Liver (tissue), 9 donors: ENCODE measurements around the gene KRT1. TPM values are rescaled to one million over a fixed set of nuclear protein-coding genes. Genes with fewer than 3 reads are reported as not detected.

Experiments
- DNase-seq: peaks from one replicate; pipeline ENCODE4 v3.0.0-alpha.2; 2017; ENCODE audit warnings: low spot score
- H3K27ac ChIP-seq, 2 donors: one replicate each; pipeline ENCODE4 v1.7.0; 2013; ENCODE audit warnings: inconsistent platforms in 2 of 2, low read length in 2 of 2, control low read depth in 1 of 2, low read depth in 1 of 2, mild to moderate bottlenecking in 1 of 2
- H3K27me3 ChIP-seq, 4 donors: one replicate each; pipeline versions ENCODE4 v1.6.1 to v1.7.0; 2013; ENCODE audit warnings: low read length in 3 of 4, inconsistent platforms in 1 of 4, mild to moderate bottlenecking in 1 of 4, moderate library complexity in 1 of 4; ENCODE audit not compliant: control insufficient read depth in 4 of 4, insufficient read depth in 4 of 4
- H3K36me3 ChIP-seq, 4 donors: one replicate each; pipeline versions ENCODE4 v1.6.1 to v1.7.0; 2013; ENCODE audit warnings: low read length in 3 of 4, mild to moderate bottlenecking in 3 of 4, low read depth in 1 of 4, moderate library complexity in 1 of 4; ENCODE audit not compliant: control insufficient read depth in 4 of 4, insufficient read depth in 3 of 4
- H3K4me1 ChIP-seq, 4 donors: one replicate each; pipeline versions ENCODE4 v1.6.1 to v1.7.0; 2013; ENCODE audit warnings: low read length in 3 of 4, mild to moderate bottlenecking in 3 of 4, moderate library complexity in 1 of 4; ENCODE audit not compliant: control insufficient read depth in 4 of 4, insufficient read depth in 4 of 4
- H3K4me3 ChIP-seq, 3 donors: one replicate each; pipeline versions ENCODE4 v1.6.1 to v1.7.0; 2013; ENCODE audit warnings: low read length in 3 of 3, control low read depth in 1 of 3, low read depth in 1 of 3, mild to moderate bottlenecking in 1 of 3
- H3K9ac ChIP-seq, 2 donors: one replicate each; pipeline ENCODE4 v1.7.0; 2013; ENCODE audit warnings: low read length in 2 of 2, mild to moderate bottlenecking in 2 of 2, moderate library complexity in 2 of 2, control low read depth in 1 of 2, low read depth in 1 of 2
- H3K9me3 ChIP-seq, 4 donors: one replicate each; pipeline versions ENCODE4 v1.6.1 to v1.7.0; 2013; ENCODE audit warnings: low read length in 3 of 4; ENCODE audit not compliant: control insufficient read depth in 4 of 4
- EGR1 ChIP-seq, 2 donors: IDR thresholded peaks; 2 replicates each; pipeline ENCODE4 v1.6.1; 2016 to 2018; ENCODE audit warnings: antibody characterized with exemption in 2 of 2, low read depth in 2 of 2
- FOXA1 ChIP-seq: IDR thresholded peaks from 2 replicates; pipeline ENCODE4 v1.6.1; 2016; ENCODE audit warnings: antibody characterized with exemption
- FOXA2 ChIP-seq: IDR thresholded peaks from 2 replicates; pipeline ENCODE4 v1.6.1; 2016; ENCODE audit warnings: antibody characterized with exemption
- GABPA ChIP-seq, 2 donors: IDR thresholded peaks in 1 of 2; conservative IDR thresholded peaks in 1 of 2; 2 replicates each; pipeline ENCODE4 v1.6.1; 2016; ENCODE audit warnings: antibody characterized with exemption in 2 of 2, mild to moderate bottlenecking in 1 of 2, moderate library complexity in 1 of 2
- HNF4A ChIP-seq, 2 donors: conservative IDR thresholded peaks; 2 replicates each; pipeline ENCODE4 v1.6.1; 2016; ENCODE audit warnings: antibody characterized with exemption in 2 of 2, mild to moderate bottlenecking in 2 of 2
- HNF4G ChIP-seq: IDR thresholded peaks from 2 replicates; pipeline ENCODE4 v1.6.1; 2016; ENCODE audit warnings: antibody characterized with exemption
- JUND ChIP-seq, 2 donors: IDR thresholded peaks; 2 replicates each; pipeline ENCODE4 v1.6.1; 2016; ENCODE audit warnings: antibody characterized with exemption in 2 of 2
- NR2F2 ChIP-seq: IDR thresholded peaks from 2 replicates; pipeline ENCODE4 v1.6.1; 2016; ENCODE audit warnings: antibody characterized with exemption
- RAD21 ChIP-seq, 2 donors: IDR thresholded peaks; 2 replicates each; pipeline ENCODE4 v1.6.1; 2016; ENCODE audit warnings: antibody characterized with exemption in 2 of 2, mild to moderate bottlenecking in 2 of 2
- RXRA ChIP-seq, 2 donors: IDR thresholded peaks; 2 replicates each; pipeline ENCODE4 v1.6.1; 2017 to 2018; ENCODE audit warnings: antibody characterized with exemption in 2 of 2, mild to moderate bottlenecking in 1 of 2
- SP1 ChIP-seq: IDR thresholded peaks from 2 replicates; pipeline ENCODE4 v1.6.1; 2018; ENCODE audit warnings: antibody characterized with exemption, mild to moderate bottlenecking
- TAF1 ChIP-seq: conservative IDR thresholded peaks from 2 replicates; pipeline ENCODE4 v1.6.1; 2016; ENCODE audit warnings: antibody characterized with exemption, mild to moderate bottlenecking
- YY1 ChIP-seq: IDR thresholded peaks from 2 replicates; pipeline ENCODE4 v1.6.1; 2016; ENCODE audit warnings: antibody characterized with exemption, mild to moderate bottlenecking
- WGBS: extraction: QIAGEN DNeasy Blood & Tissue Kit; methylation state at CpG from one replicate; pipeline ENCODE4 v1.1.7; 2013; 5-methylcytosine and 5-hydroxymethylcytosine counted together
- polyA plus RNA-seq, 2 donors: library from polyadenylated mRNA; stranded (reverse) in 1 of 2; unstranded in 1 of 2; fragments of 200-250 nt in 1 of 2; fragments of >200 nt in 1 of 2; fragmentation: Nextera tagmentation in 1 of 2; extraction: Ambion mirVana in 1 of 2; gene quantifications; one replicate each; pipeline versions ENCODE4 v1.2.1 to v1.2.3, GENCODE V29; 2013 to 2015
- total RNA-seq, 2 donors: library from RNA; depleted of rRNA; stranded (reverse); fragments of >200 nt; gene quantifications; one replicate each; pipeline ENCODE4 v1.2.3, GENCODE V29; 2014
- TF ChIP-seq, protein P1 (sequence below): IDR thresholded peaks from 2 replicates; pipeline ENCODE4 v1.6.1; 2016; ENCODE audit warnings: antibody characterized with exemption
- TF ChIP-seq, protein P2 (sequence below): fragments of 150-350 bp; IDR thresholded peaks from 2 replicates; pipeline ENCODE4 v1.5.1; 2017; ENCODE audit warnings: improper control_type of control experiment, low read depth, low read length; ENCODE audit not compliant: missing input control
- TF ChIP-seq, protein P3 (sequence below): IDR thresholded peaks from 2 replicates; pipeline ENCODE4 v1.6.1; 2016; ENCODE audit warnings: antibody characterized with exemption
- TF ChIP-seq, protein P4 (sequence below): IDR thresholded peaks from 2 replicates; pipeline ENCODE4 v1.6.1; 2016; ENCODE audit warnings: antibody characterized with exemption, mild to moderate bottlenecking
- TF ChIP-seq, protein P5 (sequence below): IDR thresholded peaks from 2 replicates; pipeline ENCODE4 v1.6.1; 2016; ENCODE audit warnings: antibody characterized with exemption
- donor health status: healthy.
- donor health status: healthy.
- donor health status: healthy.
- donor health status: healthy.
- donor health status: healthy.

The KRT1 gene
- total and polyA plus RNA-seq, 4 donors, result 0.14 to 2.7 TPM; not detected in 2

DNA sequence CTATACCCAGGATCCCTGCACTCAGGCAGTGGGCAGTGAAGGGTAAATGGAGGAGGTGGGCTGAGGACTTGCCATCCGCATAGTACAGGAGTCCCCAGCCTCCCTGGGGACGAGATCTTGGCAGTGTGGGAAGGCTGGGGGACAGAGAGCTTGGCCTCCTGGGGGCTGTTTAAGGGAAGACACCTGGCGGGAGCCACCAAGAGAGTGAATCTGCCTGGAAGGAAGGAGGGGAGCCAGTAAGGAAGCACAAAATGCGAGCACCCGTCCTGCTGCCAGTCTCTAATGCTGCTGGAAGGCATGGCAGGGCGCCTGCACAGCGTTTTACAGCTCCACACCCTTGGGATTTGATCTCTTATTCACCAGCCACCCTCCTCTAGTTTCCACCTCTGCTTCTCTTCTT is 20.8 kb downstream of the KRT1 start (continued):
- no peak for TF ChIP-seq NR2F2
- no peak for TF ChIP-seq RAD21 (IDR thresholded peaks at IDR 0.05)

DNA sequence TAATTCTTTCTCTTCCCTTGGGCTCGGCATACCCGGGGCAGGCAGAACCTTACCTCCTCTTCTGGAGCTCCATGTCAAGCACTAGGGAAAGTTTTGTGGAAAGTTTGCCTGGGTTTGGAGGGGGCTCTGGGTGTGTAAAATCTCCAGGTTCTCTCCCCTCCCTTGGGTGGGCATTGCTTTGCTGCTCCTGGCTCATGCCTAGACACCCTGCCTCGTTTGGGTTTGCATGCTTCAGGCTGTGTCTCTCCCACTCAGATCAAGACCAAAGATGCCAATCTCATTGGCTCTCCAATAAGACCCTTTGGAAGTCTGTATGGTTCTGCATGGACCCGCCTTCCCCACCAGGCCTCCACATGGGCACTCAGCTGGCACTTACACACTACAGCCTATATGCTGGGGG is 22.0 kb downstream of the KRT1 start:
- Histone ChIP-seq H3K4me1 (no peaks in the 10 kb centered on the region), H3K27ac (no peak overlapping the region), H3K27me3 (peaks cover 0 to 2% (median 0%) of the 10 kb centered on the region in 4 donors), H3K9me3 (no peaks in the 10 kb centered on the region), H3K4me3 (no peak overlapping the region), H3K36me3 (no peaks in the 10 kb centered on the region), H3K9ac (no peak overlapping the region)
- no peak for TF ChIP-seq SP1
- TF ChIP-seq, protein P1, sequence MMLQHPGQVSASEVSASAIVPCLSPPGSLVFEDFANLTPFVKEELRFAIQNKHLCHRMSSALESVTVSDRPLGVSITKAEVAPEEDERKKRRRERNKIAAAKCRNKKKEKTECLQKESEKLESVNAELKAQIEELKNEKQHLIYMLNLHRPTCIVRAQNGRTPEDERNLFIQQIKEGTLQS, result no peak
- TF ChIP-seq, protein P2, sequence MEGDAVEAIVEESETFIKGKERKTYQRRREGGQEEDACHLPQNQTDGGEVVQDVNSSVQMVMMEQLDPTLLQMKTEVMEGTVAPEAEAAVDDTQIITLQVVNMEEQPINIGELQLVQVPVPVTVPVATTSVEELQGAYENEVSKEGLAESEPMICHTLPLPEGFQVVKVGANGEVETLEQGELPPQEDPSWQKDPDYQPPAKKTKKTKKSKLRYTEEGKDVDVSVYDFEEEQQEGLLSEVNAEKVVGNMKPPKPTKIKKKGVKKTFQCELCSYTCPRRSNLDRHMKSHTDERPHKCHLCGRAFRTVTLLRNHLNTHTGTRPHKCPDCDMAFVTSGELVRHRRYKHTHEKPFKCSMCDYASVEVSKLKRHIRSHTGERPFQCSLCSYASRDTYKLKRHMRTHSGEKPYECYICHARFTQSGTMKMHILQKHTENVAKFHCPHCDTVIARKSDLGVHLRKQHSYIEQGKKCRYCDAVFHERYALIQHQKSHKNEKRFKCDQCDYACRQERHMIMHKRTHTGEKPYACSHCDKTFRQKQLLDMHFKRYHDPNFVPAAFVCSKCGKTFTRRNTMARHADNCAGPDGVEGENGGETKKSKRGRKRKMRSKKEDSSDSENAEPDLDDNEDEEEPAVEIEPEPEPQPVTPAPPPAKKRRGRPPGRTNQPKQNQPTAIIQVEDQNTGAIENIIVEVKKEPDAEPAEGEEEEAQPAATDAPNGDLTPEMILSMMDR, result no peak
- TF ChIP-seq HNF4G, result no peak
- TF ChIP-seq GABPA (IDR thresholded peaks at IDR 0.05 in 1 of 2, conservative IDR thresholded peaks at IDR 0.05 in 1 of 2), result no peak
- TF ChIP-seq JUND (IDR thresholded peaks at IDR 0.05), result no peak
- DNase-seq, result no peak
- 72% methylated on average over 4 of the region's 4 CpGs for WGBS

DNA sequence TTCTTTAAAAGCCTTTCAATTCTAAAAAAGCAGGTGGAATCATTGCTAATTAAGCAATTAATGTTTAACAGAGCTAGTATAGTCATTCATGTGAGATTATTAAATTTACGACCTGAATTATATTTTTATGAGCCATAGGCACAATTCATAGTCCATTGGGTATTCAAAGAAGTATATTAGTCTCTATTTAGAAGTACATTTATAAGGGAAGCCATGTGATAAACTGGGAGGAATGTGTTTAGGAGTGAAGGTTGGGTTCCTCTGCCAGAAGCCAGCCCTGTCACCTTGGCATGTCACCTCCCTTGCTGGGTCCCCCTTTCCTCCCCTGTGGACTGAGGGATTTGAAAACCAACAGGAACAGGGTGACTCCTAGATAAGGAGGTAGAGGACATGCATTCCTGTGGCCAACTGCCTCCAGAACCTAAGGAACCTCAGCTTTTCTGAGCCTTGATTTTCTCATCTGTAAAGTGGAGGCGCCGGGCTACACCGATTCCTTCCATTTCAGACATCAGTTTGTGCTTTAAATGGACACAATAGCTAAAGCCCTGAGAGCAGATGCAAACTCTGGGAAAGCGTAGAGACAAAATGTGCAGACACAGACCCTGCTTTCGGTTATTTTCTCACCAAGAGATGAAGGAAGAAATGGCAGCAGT is 22.8 kb downstream of the KRT1 start:
- no peak overlapping the region for H3K4me3 ChIP-seq
- H3K27ac ChIP-seq, result no peak overlapping the region
- H3K36me3 ChIP-seq, result no peaks in the 10 kb centered on the region
- peaks cover 0 to 2% (median 0%) of the 10 kb centered on the region in 4 donors for H3K27me3 ChIP-seq
- no peak overlapping the region for H3K9ac ChIP-seq
- no peaks in the 10 kb centered on the region for H3K9me3 ChIP-seq
- H3K4me1 ChIP-seq, result no peaks in the 10 kb centered on the region
- no peak for DNase-seq
- WGBS, result 90% methylated on average over 6 of the region's 6 CpGs
- no peak for TF ChIP-seq FOXA2
- TF ChIP-seq RXRA (IDR thresholded peaks at IDR 0.05), result no peak
- TF ChIP-seq GABPA (IDR thresholded peaks at IDR 0.05 in 1 of 2, conservative IDR thresholded peaks at IDR 0.05 in 1 of 2), result no peak
- TF ChIP-seq NR2F2, result no peak
- TF ChIP-seq, protein P3, sequence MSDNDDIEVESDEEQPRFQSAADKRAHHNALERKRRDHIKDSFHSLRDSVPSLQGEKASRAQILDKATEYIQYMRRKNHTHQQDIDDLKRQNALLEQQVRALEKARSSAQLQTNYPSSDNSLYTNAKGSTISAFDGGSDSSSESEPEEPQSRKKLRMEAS, result no peak
- no peak for TF ChIP-seq YY1
- TF ChIP-seq, protein P1, result no peak
- no peak for TF ChIP-seq EGR1 (IDR thresholded peaks at IDR 0.05; ENCODE audit: low read depth in 2 of 2)
- no peak for TF ChIP-seq JUND (IDR thresholded peaks at IDR 0.05)
- TF ChIP-seq, protein P4, sequence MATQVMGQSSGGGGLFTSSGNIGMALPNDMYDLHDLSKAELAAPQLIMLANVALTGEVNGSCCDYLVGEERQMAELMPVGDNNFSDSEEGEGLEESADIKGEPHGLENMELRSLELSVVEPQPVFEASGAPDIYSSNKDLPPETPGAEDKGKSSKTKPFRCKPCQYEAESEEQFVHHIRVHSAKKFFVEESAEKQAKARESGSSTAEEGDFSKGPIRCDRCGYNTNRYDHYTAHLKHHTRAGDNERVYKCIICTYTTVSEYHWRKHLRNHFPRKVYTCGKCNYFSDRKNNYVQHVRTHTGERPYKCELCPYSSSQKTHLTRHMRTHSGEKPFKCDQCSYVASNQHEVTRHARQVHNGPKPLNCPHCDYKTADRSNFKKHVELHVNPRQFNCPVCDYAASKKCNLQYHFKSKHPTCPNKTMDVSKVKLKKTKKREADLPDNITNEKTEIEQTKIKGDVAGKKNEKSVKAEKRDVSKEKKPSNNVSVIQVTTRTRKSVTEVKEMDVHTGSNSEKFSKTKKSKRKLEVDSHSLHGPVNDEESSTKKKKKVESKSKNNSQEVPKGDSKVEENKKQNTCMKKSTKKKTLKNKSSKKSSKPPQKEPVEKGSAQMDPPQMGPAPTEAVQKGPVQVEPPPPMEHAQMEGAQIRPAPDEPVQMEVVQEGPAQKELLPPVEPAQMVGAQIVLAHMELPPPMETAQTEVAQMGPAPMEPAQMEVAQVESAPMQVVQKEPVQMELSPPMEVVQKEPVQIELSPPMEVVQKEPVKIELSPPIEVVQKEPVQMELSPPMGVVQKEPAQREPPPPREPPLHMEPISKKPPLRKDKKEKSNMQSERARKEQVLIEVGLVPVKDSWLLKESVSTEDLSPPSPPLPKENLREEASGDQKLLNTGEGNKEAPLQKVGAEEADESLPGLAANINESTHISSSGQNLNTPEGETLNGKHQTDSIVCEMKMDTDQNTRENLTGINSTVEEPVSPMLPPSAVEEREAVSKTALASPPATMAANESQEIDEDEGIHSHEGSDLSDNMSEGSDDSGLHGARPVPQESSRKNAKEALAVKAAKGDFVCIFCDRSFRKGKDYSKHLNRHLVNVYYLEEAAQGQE, result no peak
- TF ChIP-seq, protein P5, sequence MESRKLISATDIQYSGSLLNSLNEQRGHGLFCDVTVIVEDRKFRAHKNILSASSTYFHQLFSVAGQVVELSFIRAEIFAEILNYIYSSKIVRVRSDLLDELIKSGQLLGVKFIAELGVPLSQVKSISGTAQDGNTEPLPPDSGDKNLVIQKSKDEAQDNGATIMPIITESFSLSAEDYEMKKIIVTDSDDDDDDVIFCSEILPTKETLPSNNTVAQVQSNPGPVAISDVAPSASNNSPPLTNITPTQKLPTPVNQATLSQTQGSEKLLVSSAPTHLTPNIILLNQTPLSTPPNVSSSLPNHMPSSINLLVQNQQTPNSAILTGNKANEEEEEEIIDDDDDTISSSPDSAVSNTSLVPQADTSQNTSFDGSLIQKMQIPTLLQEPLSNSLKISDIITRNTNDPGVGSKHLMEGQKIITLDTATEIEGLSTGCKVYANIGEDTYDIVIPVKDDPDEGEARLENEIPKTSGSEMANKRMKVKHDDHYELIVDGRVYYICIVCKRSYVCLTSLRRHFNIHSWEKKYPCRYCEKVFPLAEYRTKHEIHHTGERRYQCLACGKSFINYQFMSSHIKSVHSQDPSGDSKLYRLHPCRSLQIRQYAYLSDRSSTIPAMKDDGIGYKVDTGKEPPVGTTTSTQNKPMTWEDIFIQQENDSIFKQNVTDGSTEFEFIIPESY, result no peak
- no peak for TF ChIP-seq FOXA1
- TF ChIP-seq, protein P2, result no peak
- TF ChIP-seq TAF1, result no peak
- no peak for TF ChIP-seq HNF4G
- no peak for TF ChIP-seq HNF4A (conservative IDR thresholded peaks at IDR 0.05)
- TF ChIP-seq SP1, result no peak
- TF ChIP-seq RAD21 (IDR thresholded peaks at IDR 0.05), result no peak
